ENCODE results near the gene SSC4D.

The SSC4D gene

DNA sequence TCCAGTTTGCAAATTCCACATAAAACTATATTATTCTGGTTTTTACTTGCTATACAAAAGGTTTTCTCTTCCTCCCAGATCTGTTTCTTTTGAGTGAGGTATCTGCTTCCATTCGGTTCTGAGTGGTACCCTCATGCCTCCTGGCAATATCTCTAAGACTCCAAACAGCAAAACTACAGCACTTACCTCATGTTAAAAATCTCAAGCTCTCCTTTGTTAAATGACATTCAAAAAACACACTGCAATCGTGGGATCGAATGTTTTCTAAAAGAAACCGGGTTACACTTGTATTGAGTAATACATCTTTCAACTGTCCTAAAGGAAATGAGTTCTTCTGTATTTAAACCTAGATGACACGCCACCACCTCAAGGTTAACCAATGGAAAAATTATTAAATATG lies 61.8 kb downstream of the SSC4D start:
- DNase-seq (ENCODE audit: low read depth) = no peak
- TF ChIP-seq, protein P1, sequence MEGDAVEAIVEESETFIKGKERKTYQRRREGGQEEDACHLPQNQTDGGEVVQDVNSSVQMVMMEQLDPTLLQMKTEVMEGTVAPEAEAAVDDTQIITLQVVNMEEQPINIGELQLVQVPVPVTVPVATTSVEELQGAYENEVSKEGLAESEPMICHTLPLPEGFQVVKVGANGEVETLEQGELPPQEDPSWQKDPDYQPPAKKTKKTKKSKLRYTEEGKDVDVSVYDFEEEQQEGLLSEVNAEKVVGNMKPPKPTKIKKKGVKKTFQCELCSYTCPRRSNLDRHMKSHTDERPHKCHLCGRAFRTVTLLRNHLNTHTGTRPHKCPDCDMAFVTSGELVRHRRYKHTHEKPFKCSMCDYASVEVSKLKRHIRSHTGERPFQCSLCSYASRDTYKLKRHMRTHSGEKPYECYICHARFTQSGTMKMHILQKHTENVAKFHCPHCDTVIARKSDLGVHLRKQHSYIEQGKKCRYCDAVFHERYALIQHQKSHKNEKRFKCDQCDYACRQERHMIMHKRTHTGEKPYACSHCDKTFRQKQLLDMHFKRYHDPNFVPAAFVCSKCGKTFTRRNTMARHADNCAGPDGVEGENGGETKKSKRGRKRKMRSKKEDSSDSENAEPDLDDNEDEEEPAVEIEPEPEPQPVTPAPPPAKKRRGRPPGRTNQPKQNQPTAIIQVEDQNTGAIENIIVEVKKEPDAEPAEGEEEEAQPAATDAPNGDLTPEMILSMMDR (IDR thresholded peaks at IDR 0.05; ENCODE audit: control insufficient read depth, extremely low read depth, insufficient read depth) = no peak
- H3K4me3 ChIP-seq (ENCODE audit: low read depth, low read length) = no peak overlapping the region

DNA sequence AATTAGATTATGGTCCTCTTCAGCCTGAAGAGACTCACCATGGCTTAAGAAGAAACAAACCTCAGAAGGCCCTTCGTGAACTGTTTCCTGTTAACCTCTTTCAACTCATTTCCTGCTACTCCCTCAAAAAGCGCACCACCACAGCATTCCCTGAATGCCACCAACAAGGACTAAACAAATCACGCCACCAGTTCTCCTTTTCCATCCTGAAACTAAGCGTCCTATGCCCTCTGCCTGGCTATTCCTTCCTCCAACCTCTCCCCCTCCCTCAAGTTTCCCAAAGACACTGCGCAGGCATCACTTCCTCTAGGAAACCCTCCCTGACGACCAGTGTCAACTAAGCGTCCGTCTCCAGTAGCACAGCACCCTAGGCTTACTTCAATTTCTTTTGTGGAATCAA lies 62.7 kb downstream of the SSC4D start:
- no peak overlapping the region for H3K4me3 ChIP-seq (ENCODE audit: low read depth, low read length)
- DNase-seq (ENCODE audit: low read depth) = no peak
- TF ChIP-seq, protein P1 (IDR thresholded peaks at IDR 0.05; ENCODE audit: control insufficient read depth, extremely low read depth, insufficient read depth) = no peak

DNA sequence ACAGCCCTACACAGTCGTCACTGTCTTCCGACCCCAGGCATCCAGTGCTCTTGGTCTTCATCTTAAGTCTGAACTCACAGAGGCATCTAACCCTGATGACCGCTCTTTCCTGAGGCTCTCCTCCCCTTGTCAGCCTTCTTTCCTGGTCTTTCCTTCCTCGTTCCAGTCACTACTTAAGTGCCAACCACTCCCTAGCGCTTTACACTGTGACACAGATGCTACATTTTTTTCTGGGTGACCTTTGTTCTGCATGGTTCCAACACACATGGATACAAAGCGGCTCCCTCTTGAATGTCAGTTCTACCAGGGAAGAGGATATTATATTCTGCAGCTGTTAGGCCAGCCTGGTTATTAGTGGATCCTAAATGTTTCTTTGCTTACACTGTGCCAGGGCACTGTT lies 63.4 kb downstream of the SSC4D start:
- no peak for DNase-seq (ENCODE audit: low read depth)
- TF ChIP-seq, protein P1 (IDR thresholded peaks at IDR 0.05; ENCODE audit: control insufficient read depth, extremely low read depth, insufficient read depth) = no peak

DNA sequence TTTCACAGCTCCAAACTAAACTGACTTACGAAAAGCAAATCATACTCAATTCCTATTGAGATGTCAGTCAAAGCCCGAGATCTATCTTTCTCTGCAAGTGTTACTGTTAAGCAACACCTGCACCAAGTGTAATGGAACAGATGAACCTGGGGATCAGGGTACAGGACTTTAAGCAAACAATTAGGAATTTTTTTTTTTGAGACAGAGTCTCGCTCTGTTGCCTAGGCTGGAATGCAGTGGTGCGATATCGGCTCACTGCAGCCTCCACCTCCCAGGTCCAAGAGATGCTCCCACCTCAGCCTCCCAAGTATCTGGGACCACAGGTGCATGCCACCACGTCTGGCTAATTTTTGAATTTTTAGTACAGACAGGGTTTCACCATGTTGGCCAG lies 65.6 kb downstream of the SSC4D start:
- DNase-seq (ENCODE audit: low read depth) = no peak
- H3K4me3 ChIP-seq (ENCODE audit: low read depth, low read length) = no peak overlapping the region
- TF ChIP-seq, protein P1 (IDR thresholded peaks at IDR 0.05; ENCODE audit: control insufficient read depth, extremely low read depth, insufficient read depth) = no peak

More for the DNA sequence above, 63.4 kb downstream of the SSC4D start:
- no peak overlapping the region for H3K4me3 ChIP-seq (ENCODE audit: low read depth, low read length)

DNA sequence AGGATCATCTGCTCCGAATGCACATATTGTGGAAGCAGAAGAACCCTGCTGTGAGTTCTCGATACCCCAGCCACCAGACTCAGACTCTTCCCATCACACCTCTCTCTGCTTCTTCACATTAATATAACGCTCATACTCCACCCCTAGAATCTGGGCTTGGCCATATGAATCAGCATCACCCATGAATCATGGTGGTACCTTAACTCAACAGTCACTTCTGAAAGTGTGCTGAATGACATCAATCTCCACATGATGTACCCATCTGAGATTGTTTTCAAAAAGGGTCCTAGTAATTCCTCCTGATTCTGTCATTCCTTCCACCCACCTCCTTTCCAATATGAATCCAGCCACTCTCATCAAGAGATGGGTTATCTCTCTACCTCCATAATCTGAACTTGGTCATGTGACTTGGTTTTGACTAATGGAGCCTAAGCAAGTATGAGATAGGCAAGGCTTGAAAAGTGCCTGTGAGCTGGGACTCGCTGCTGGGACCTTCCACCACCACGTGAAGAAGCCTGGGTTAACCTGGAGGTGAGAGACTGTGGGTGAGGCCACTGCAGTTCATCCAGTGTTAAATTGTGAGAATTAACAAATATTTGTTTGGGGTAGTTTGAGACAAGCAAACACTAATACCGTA lies 66.1 kb downstream of the SSC4D start:
- no peak for DNase-seq (ENCODE audit: low read depth)
- TF ChIP-seq, protein P1 (IDR thresholded peaks at IDR 0.05; ENCODE audit: control insufficient read depth, extremely low read depth, insufficient read depth) = no peak
- H3K4me3 ChIP-seq (ENCODE audit: low read depth, low read length) = no peak overlapping the region

- H3K4me3 ChIP-seq (ENCODE audit: low read depth, low read length) = no peak overlapping the region
- no peak for DNase-seq (ENCODE audit: low read depth)
- TF ChIP-seq, protein P1 (IDR thresholded peaks at IDR 0.05; ENCODE audit: control insufficient read depth, extremely low read depth, insufficient read depth) = no peak
Measured at GRCh38 chr7:76342222-76342621, 67.3 kb downstream of the SSC4D start.

DNA sequence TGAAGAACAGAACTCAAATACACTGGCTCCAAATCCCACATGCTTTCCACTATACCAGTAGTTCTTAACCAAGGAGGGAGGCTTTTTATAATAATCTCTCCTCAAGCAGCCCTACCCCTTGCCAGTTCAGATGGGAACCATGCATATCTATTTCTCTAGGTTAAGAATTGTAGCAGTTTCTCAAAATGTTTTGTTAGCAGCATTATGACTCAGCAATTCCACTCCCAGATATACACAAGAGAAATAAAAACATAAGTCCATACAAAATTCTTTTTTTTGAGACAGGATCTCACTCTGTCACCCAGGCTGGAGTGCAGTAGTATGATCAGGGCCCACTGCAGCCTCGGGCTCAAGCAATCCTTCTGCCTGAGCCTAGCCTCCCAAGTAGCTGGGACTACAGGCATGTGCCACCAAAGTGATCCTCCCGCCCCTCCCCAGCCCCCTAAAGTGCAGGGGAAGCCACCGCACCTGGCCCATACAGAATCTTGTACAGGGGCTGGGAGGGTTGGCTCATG lies 68.8 kb downstream of the SSC4D start:
- no peak for DNase-seq (ENCODE audit: low read depth)
- H3K4me3 ChIP-seq (ENCODE audit: low read depth, low read length) = no peak overlapping the region
- TF ChIP-seq, protein P1 (IDR thresholded peaks at IDR 0.05; ENCODE audit: control insufficient read depth, extremely low read depth, insufficient read depth) = no peak

All from LNCaP clone FGC (cell line).